GM12801 (cell line): Measurements from ENCODE around the gene CDK5RAP2.

Source experiments
- TF ChIP-seq, protein P1 (sequence below): IDR thresholded peaks from one replicate; pipeline ENCODE4 v1.5.1; 2011; ENCODE audit warnings: control low read depth; ENCODE audit not compliant: insufficient read length; ENCODE audit errors: extremely low read depth

CDK5RAP2 gene

GRCh38 chr9:120442308-120442995, 137.5 kb downstream of the CDK5RAP2 start:
- TF ChIP-seq, protein P1, sequence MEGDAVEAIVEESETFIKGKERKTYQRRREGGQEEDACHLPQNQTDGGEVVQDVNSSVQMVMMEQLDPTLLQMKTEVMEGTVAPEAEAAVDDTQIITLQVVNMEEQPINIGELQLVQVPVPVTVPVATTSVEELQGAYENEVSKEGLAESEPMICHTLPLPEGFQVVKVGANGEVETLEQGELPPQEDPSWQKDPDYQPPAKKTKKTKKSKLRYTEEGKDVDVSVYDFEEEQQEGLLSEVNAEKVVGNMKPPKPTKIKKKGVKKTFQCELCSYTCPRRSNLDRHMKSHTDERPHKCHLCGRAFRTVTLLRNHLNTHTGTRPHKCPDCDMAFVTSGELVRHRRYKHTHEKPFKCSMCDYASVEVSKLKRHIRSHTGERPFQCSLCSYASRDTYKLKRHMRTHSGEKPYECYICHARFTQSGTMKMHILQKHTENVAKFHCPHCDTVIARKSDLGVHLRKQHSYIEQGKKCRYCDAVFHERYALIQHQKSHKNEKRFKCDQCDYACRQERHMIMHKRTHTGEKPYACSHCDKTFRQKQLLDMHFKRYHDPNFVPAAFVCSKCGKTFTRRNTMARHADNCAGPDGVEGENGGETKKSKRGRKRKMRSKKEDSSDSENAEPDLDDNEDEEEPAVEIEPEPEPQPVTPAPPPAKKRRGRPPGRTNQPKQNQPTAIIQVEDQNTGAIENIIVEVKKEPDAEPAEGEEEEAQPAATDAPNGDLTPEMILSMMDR, result no peak

DNA sequence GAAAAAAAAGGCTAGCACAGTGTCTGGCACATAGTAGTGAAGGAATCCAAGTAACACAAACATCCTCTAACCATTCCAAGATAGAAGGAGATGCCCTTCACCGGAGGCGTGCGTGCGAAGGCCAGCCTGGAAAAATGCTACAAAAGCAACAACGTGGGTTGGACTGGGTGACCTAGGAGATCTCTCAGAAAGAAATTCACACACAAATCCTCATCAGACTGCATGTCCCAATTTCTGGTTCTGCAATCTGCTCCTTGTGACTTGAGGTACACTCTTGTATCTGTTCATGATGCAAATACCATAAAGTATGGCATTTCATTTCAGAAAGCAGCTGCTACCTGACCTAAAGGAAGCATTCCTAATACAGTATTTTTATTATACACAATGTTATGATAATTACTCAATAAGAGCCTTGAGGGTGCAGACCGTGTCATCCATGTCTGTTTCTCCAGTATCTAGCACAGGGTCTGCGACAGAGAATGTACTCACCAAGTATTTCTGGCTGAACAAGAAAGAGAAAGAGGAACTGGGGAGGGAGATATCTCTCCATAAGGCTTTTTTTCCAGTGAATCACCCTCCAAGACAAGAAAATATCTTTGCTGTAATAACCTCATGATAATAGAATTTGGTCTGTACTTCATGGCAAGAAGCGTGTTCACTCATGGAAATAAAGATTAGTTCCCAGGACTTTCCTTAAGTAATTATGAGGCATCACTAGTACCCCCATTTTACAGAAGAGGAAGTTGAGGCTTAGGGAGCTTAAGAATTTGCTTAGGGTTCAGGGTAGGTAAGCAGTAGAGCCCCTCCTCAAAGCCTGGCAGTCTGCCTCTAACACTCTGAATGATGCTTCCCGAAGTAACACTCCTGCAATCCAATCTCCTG, 138.3 kb downstream of the CDK5RAP2 start:
- TF ChIP-seq, protein P1, result no peak

- TF ChIP-seq, protein P1, result no peak
Measured at GRCh38 chr9:120440791-120441190, 139.2 kb downstream of the CDK5RAP2 start.

DNA sequence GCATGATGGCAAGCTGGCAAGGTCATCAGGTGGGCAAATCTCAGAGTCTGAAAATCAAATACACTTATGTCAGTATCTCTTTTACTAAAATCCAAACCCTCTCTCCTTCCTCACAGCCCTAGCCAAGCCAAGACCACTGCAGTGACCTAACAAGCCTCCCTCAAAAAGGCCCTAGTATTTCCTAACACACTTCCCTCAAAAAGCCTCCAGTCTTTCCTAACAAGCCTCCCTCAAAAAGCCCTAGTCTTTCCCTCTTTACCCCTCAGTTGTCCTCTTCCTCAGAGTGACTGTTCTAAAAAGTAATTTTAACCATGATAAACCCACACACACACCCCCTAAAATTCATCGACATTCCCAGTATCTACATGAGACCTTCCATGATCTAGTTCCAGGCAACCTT, 140.0 kb downstream of the CDK5RAP2 start:
- TF ChIP-seq, protein P1, result no peak

GRCh38 chr9:120438836-120439546, 141.0 kb downstream of the CDK5RAP2 start:
- TF ChIP-seq, protein P1, result no peak

DNA sequence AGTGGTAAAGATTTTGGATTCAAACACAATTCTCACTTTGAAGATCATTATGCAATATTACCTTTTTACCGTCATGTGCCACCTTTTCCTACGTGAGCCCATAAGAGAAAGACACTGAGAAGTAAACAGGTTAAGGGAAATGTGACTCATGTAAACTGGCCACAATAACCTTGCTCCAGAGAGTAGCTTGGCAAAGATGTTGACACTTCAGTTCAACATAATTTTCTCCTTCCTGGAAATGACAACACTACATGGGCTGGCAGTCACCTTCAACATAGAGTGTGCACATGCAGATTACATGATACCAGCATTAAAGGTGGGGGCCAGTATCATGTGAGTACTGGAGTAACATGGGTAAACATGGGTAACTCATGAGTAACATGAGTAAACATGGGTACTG, 141.9 kb downstream of the CDK5RAP2 start:
- TF ChIP-seq, protein P1, result no peak

- TF ChIP-seq, protein P1, result no peak
Measured at GRCh38 chr9:120436983-120437475, 142.9 kb downstream of the CDK5RAP2 start.
